NCI-H345 treated with DMSO at 0.1 percent for 48 hours (cell line): Measurements from ENCODE around the gene EHMT1.
"Not testable (repeated sequence)": the region's sequence is repeated elsewhere in the genome, so short reads cannot be mapped to it uniquely, and the experiment has no call there.

Experiments used
- DNase-seq: peaks from one replicate; lab custom pipeline; 2025; ENCODE audit not compliant: unreplicated experiment; lab: John Stamatoyannopoulos, UW

Gene EHMT1

DNA sequence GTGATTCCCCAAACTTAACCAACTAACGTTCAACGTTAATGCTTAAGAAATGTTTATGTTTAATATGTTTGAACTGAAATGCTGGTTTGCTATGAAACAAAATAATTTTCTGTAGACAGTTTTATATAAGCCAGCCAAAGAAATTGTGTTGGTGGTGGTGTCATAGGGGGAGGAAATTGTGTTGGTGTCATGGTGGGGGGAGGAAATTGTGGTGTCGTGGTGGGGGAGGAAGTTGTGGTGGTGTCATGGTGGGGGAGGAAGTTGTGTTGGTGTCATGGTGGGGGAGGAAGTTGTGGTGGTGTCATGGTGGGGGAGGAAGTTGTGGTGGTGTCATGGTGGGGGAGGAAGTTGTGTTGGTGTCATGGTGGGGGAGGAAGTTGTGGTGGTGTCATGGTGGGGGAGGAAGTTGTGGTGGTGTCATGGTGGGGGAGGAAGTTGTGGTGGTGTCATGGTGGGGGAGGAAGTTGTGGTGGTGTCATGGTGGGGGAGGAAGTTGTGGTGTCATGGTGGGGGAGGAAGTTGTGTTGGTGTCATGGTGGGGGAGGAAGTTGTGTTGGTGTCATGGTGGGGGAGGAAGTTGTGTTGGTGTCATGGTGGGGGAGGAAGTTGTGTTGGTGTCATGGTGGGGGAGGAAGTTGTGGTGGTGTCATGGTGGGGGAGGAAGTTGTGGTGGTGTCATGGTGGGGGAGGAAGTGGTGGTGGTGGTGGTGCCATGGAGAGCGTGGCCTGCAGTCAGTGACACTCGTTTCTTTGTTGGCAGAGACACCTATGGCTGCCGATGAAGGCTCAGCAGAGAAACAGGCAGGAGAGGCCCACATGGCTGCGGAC lies 97.3 kb downstream of the EHMT1 start:
- DNase-seq = not testable (repeated sequence)

DNA sequence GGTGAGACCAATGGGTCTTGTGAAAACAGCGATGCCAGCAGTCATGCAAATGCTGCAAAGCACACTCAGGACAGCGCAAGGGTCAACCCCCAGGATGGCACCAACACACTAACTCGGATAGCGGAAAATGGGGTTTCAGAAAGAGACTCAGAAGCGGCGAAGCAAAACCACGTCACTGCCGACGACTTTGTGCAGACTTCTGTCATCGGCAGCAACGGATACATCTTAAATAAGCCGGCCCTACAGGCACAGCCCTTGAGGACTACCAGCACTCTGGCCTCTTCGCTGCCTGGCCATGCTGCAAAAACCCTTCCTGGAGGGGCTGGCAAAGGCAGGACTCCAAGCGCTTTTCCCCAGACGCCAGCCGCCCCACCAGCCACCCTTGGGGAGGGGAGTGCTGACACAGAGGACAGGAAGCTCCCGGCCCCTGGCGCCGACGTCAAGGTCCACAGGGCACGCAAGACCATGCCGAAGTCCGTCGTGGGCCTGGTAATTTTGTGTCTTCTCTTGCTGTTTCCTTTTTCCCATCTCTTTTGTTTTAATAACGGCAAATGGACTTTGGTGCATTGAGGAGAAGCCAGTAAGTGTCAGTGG lies 98.0 kb downstream of the EHMT1 start:
- no peak for DNase-seq

DNA sequence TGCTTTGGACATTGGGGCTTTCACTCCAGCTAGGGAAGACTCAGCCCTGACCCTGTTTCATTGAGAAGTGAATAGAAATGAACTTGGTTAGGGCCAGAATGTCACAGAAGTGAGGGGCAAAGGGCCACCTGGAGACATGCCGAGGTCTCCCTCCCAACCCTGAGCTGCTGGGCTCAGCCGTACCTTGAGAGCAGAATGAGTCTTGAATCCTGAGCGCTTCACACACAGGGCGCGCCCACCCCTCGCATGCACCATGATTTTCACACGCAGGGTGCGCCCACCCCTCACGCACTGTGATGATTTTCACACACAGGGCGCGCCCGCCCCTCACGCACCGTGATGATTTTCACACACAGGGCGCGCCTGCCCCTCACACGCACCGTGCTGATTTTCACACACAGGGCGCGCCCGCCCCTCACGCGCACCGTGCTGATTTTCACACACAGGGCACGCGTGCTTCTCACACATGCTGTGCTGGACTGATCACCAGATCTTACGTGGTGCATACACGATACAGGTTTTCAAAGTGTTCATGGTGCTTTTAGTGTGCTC lies 99.0 kb downstream of the EHMT1 start:
- no peak for DNase-seq

DNA sequence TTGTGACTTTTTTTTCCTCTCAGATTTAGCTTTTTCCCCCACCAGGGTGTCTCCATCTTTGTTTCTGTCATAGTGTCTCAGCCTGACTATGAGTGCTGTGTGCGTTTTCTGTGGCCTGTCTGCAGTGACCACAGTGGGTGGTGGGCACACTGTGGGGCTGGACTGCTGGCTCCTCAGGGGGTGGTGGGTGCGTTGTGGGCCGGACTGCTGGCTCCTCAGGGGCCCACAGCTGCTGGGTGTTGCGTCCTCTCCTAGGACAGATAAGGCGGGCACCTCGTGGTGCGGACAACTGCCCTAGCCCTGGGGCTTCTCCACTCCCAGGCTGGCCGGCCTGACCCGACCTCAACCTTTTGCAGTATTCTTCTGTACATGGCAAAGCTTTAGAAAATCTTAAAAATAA lies 100.4 kb downstream of the EHMT1 start:
- DNase-seq = no peak

DNA sequence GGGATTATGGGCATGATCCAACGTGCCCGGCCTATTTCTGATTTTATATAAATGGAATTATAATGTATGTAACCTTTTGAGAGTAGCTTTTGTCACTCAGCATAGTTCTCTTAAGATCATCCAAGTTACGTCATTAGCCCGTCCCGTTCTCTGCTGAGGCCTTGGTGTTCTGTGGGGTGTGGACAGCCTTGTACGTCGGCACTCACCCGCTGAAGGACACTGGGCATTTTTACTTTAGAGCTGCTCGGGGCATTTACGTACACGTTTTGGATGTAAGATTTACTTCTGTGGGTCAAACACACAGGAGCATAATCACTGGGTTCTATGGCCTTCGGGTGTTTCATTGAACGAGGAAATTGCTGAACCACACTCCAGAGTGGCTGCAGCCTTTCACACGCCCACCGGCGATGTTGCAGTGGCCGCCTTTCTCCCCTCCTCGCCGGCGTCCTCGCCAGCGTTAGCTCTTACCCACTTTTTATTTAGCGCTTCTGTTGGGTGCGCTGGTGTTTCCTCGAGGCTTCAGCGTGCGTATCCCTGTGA lies 101.8 kb downstream of the EHMT1 start:
- no peak for DNase-seq

DNA sequence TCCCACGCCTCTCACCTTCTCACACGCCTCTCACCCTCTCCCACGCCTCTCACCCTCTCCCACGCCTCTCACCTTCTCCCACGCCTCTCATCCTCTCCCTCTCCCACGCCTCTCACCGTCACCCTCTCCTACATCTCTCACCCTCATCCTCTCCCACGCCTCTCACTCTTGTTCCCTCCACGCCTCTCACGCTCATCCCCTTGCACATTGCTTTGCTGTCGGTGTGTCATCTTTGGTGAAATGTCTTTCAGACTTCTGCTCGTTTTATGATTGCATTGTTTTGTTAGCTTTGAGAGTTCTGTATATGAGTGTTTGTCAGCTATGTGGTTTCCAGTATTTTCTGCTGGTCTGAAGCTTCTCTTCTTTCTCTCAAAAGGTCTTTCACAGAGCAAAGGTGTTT lies 102.7 kb downstream of the EHMT1 start:
- DNase-seq = no peak

DNA sequence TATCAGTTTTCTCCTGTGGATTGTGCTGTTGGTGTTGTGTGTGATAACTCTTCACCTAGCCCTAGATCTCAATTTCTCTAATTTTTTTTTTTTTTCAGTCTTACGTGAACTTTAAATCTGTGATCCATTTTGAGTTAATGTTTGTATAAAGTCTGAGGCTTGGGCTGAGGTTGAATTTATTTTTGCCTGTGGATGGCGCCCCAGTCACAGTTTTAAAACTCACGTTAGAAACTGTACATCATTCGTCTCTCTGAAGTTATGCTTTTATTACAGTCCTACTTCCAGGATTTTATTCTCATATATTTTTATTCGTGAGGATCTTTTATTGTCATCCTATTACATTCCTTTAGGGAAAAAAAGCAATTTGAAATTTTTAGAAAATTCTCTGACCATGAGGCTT lies 103.1 kb downstream of the EHMT1 start:
- no peak for DNase-seq

DNA sequence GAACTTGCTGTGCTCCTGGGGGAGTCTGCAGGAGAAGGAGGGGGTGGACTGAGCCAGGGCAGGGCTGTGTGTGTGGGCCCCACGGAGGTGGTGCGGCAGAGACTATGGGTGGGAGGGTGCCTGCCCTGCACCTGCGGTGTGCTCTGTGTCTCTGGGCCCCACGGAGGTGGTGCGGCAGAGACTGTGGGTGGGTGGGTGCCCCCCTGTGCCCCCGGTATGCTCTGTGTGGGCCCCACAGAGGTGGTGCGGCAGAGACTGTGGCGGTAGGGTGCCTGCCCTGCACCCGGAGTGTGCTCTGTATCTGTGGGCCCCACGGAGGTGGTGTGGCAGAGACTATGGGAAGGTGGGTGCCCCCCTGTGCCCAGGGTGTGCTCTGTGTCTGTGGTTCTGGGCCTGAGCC lies 103.7 kb downstream of the EHMT1 start:
- DNase-seq = no peak

DNA sequence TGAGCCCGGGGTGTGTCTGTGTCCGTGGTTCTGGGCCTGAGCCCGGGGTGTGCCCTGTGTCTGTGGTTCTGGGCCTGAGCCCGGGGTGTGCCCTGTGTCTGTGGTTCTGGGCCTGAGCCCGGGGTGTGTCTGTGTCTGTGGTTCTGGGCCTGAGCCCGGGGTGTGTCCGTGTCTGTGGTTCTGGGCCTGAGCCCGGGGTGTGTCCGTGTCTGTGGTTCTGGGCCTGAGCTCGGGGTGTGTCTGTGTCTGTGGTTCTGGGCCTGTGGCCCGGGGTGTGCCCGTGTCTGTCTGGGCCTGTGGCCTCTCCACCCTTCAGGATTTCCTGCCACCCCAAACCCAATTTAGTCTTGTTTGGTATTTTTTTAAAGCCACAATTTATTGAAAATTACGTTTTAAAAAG lies 104.6 kb downstream of the EHMT1 start:
- DNase-seq = not testable (repeated sequence)

DNA sequence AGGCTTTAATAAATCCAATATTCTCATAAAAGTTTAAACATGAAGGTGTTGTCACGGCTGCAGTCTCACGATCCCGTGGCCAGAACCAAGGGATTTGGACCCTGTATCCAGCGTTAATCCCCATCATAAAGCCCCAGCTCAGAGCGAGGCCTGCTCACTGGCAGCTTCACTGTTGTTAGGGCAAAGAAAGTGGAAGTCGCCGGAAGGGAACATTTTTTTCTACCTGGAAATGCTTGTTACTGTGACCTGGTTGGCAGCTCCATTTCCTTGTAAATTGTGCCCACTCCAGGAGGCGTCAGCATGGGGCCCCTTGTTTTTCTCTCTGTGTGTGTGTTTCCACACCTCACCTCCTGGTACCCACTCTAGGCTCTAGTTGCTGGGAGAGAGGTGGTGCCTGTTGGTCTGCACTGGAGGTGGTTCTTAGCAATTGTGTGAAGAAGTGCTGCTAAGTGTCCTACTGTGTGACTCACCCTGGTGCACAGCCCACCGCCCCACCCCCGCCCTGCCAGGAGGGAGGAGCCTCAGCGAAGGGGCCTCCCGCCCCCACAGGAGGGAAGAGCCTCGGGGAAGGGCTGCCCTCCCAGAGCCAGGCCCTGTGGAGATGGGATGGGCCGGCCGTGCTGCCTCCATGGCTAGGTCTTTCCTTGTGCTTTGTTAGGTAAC lies 105.1 kb downstream of the EHMT1 start:
- no peak for DNase-seq

DNA sequence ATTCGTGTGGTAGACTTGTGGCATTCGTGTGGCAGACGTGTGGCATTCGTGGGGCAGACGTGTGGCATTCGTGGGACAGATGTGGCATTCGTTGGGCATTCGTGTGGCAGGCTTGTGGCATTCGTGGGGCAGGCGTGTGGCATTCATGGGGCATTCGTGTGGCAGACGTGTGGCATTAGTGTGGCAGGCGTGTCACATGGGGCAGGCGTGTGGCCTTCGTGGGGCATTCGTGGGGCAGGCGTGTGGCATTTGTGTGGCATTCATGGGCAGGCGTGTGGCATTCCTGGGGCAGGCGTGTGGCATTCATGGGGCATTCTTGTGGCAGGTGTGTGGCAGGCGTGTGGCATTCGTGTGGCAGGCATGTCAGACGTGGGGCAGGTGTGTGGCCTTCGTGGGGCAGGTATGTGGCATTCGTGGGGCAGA lies 106.0 kb downstream of the EHMT1 start:
- no peak for DNase-seq

DNA sequence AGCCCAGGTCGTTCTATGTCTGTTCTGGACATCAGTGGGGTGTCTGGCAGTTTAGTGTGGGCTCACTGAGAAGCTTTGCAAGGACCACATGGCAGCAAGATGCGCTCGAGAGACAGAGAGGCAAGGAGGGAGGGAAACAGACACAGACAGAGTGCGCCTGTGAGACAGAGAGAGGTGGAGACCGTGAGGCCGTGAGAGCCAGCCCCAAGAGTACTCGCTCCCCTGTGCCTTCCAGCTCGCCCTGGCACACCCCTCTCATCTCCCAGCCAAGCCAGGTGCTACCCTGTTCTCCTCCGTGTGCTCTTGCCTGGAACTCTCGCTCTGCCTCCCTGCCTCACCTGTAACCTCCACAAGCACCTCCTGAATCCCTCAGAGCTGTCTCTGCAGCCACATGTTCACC lies 106.8 kb downstream of the EHMT1 start:
- DNase-seq = no peak

DNA sequence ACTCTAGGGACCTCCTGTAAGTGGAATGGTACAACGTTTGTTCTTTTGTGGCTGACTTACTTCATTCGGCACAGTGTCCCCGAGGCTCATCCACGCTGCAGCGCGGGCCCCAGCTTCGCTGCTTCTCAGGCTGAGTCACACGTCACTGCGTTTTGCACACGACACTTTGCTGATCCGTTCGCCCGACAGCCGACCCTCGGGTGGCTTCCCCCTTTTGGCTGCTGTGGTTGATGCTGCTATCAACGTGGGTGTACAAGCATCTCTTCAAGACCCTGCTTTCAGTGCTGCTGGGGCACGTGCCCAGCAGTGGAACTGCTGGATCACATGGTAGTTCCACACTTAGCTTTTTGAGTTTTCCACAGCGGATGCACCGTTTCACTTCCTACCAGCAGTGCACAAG lies 107.5 kb downstream of the EHMT1 start:
- DNase-seq = not testable (repeated sequence)

DNA sequence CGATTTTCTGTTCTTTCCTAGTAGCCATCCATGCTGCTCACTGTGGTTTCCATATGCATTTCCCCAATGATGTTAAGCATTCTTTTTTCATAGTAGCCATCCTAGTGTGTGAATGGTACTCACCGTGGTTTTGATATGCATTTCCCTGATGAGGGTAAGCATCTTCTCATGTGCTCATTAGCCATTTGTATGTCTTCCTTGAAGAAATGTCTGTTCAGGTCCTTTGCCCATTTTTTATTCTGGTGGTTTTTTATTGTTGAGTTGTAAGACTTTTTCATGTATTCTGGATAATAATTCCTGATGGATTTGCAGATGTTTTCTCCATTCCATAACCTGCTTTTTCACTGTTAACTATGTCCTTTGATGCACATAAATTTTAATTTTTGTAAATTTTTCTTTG lies 108.0 kb downstream of the EHMT1 start:
- DNase-seq = no peak

DNA sequence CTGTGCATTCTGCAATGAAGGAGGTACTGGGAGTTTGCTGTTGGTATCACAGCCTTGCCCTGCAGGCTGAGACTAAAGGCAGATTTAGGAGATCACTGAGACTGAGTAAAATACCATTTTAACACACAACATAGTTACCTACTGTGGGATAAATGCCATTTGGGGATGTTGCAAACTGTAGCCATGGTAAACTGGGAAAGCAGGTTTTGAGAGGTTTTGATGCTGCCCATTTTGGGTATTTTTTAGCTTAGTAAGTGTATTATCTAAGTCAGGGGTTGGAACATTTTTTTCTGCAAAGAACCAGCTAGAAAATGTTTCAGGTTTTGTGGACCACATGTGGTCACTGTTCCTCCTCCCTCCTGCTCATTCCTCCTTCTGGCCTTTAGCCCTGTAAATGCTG lies 108.9 kb downstream of the EHMT1 start:
- DNase-seq = no peak

DNA sequence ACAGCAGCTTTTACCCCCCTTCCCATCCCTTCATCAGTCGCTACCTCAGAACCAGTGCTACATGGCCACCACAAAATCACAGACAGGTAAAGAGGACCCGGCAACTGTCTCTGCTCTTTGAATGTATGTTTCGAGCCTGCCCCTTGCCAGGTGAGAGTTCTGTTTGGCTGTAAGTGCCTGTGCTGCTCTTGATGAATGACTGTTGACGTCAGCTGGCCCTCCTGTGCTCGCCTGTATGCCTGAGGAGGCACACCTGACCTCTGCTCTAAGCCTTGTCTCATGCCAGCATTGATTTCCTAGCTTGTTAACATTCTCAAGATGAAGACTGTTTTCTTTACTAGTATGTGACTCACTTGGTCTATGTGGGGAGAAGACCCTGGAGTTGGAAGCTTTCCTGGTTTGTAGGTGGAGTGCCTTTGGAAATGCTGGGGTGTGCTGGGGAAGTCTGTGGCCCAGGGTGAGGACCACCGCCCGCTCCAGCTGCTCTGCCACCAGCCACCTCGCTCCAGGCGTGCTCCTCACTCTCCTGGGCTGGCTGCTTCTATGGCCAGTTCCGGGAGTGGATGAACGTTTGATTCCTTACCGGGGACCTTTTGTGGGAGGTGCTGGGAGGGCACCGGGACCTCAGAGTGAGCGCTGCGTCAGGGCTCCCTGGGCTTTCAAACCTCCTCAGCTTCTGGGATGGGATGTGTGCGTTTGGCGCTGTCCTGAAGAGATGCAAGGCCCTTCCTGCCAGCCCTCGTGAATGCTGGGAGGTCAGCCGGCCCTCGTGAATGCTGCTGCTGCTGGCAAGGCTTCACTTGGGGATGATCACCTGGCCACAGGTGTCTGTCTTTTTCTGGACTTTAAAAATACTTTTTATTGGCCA lies 109.9 kb downstream of the EHMT1 start:
- no peak for DNase-seq

DNA sequence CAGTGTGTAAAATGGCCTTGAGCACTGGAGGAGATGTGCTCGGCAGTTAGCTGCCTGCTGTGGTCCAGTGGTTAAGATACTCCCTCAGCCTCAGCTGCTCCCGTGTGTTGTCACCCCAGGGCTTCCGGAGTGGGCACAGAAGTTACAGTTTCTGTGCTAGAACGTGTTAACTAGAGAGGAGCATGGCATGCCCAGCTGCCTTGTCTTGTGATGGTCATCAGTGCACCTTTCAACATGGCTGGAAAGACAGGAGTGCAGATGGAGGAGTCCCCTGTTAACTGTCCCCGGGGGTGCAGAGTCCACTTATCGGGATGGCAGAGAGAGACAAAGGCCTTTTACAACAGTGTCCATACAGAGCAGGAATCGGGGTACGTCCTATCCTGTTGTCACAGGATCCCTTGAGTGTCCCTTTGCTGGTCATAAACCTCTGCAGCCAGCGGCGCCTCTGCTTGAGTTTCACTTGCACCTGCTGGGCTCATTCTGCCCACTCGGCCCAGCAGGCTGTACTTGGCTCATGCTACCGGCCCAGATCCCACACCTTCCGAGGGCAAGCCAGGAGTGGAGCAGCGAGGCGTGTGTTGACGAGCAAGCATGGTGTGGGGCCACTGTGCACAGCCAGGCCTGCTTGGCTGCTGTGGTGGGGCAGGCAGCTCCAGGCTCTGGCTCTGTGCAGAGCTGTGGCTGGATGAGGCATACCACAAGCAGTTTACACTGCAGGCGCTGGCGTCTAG lies 112.6 kb downstream of the EHMT1 start:
- DNase-seq = no peak

DNA sequence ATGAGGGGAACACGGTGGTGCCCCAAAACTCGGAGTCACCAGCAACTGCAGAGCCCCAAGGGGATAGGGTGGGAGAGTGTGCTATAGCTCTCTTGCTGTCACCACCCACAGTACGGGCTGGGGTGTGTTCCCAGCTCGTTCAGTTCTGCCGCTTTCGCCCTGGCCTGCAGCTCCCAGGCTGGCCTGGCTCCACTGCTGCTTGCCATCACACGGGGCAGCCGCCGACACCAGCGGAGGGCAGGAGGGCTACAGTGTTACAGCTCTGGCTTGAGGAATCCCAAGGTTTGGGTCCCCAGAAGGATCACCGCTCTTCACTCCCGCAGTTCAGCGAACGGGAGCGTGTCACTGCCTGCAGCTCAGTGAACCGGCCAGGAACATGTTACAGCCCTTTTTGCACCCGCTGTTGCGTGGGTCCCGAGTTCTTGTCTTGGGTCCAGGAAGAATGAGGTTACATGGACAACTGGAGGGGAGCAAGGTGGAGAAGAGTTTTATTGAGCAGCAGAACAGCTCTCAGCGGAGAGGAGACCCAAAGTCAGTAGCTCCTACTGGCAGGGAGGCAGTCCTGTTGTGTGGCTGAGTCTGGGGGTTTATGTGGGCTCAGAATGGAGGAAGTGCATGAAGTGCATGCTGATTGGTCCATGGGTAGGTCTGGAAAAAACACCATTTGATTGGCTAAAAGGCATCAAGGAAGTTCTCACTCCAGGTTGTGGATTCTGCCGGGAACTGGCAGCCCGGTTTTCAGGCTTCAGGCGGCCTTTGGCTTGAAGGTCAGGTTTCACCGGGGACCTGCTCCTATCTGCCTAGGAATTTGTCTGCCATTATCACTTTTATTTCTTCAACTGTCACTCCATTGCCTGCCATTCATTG lies 113.4 kb downstream of the EHMT1 start:
- no peak for DNase-seq

DNA sequence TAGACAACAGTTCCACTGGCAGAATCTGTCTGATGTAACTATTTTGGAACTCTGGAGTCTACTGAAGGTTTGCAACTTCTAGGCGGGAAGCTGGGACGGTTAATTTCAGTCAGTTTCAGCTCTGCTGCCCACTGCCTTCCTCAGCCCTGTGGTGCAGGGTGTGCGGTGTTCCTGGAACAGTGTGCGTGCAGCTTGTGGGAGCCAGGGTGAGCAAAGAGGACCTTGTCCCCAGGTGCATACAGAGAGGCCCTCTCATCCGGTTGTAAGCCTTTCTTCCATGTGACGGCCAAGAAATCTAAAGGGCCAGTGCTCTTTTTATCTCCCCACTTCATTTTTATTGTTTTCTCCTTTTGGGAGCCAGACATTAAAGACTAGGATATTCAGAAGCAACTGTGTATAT lies 114.6 kb downstream of the EHMT1 start:
- DNase-seq = no peak
